Hepatocyte (in vitro differentiated cells): ENCODE results near the gene SOCS3. TPM values are rescaled to one million over a fixed set of nuclear protein-coding genes. Genes with fewer than 3 reads are reported as not detected.

Experiments used
- DNase-seq: peaks from one replicate; pipeline ENCODE4 v3.0.0-alpha.2; 2016; ENCODE audit warnings: low spot score
- H2AFZ ChIP-seq: fragments of 200-600 bp; sonication (generic); 2 replicates; pipeline ENCODE4 v1.6.0; 2016; ENCODE audit warnings: antibody characterized with exemption, mild to moderate bottlenecking
- H3K27ac ChIP-seq: fragments of 200-600 bp; sonication (generic); 2 replicates; pipeline ENCODE4 v1.5.1; 2016; ENCODE audit warnings: mild to moderate bottlenecking
- H3K27me3 ChIP-seq: fragments of 200-600 bp; sonication (generic); 2 replicates; pipeline ENCODE4 v1.6.1; 2016
- H3K36me3 ChIP-seq: fragments of 200-600 bp; sonication (generic); replicated peaks from 2 replicates; pipeline ENCODE4 v1.5.1; 2016; ENCODE audit warnings: low read depth; ENCODE audit not compliant: insufficient read depth
- H3K4me1 ChIP-seq: fragments of 200-600 bp; sonication (generic); 2 replicates; pipeline ENCODE4 v1.5.1; 2016; ENCODE audit warnings: mild to moderate bottlenecking, moderate library complexity; ENCODE audit not compliant: insufficient read depth
- H3K4me2 ChIP-seq: fragments of 200-600 bp; sonication (generic); 2 replicates; pipeline ENCODE4 v1.6.0; 2016
- H3K4me3 ChIP-seq: fragments of 200-600 bp; sonication (generic); 2 replicates; pipeline ENCODE4 v1.5.1; 2016; ENCODE audit warnings: mild to moderate bottlenecking
- H3K79me2 ChIP-seq: fragments of 200-600 bp; sonication (generic); 2 replicates; pipeline ENCODE4 v1.6.0; 2017; ENCODE audit warnings: mild to moderate bottlenecking
- H3K9me2 ChIP-seq: fragments of 200-600 bp; sonication (generic); replicated peaks from 2 replicates; pipeline ENCODE4 v1.6.0; 2017; ENCODE audit warnings: mild to moderate bottlenecking; ENCODE audit not compliant: insufficient read depth
- H3K9me3 ChIP-seq: fragments of 200-600 bp; sonication (generic); 2 replicates; pipeline ENCODE4 v1.5.1; 2016; ENCODE audit warnings: low read depth, mild to moderate bottlenecking
- H4K20me1 ChIP-seq: fragments of 200-600 bp; sonication (generic); 2 replicates; pipeline ENCODE4 v1.6.0; 2016; ENCODE audit warnings: mild to moderate bottlenecking; ENCODE audit not compliant: insufficient read depth, poor library complexity, severe bottlenecking
- CTCF ChIP-seq: fragments of 200-600 bp; sonication (generic); IDR thresholded peaks from 2 replicates; pipeline ENCODE4 v1.5.1; 2016; ENCODE audit warnings: antibody characterized with exemption, mild to moderate bottlenecking; ENCODE audit not compliant: poor library complexity
- EZH2 ChIP-seq: fragments of 200-600 bp; sonication (generic); IDR thresholded peaks from 2 replicates; pipeline ENCODE4 v1.6.1; 2016; ENCODE audit warnings: antibody characterized with exemption, mild to moderate bottlenecking, borderline replicate concordance
- EZH2phosphoT487 ChIP-seq: fragments of 200-600 bp; sonication (generic); IDR thresholded peaks from one replicate; pipeline ENCODE4 v1.6.1; 2018; ENCODE audit warnings: antibody characterized with exemption, mild to moderate bottlenecking, low read depth, moderate library complexity; ENCODE audit not compliant: unreplicated experiment, severe bottlenecking
- WGBS: methylation state at CpG from one replicate; pipeline ENCODE4 v1.1.6; 2016; ENCODE audit warnings: low lambda C conversion rate; ENCODE audit errors: missing lambda C conversion rate; 5-methylcytosine and 5-hydroxymethylcytosine counted together
- polyA plus RNA-seq: library from polyadenylated mRNA; unstranded; fragments of >200 nt; fragmentation: Nextera tagmentation; extraction: Ambion mirVana; gene quantifications from 2 replicates; pipeline ENCODE4 v1.2.1, GENCODE V29; 2016
- total RNA-seq: library from RNA; depleted of rRNA; stranded (reverse); fragments of >200 nt; gene quantifications from 2 replicates; pipeline ENCODE4 v1.2.3, GENCODE V29; 2014

The SOCS3 gene
- total and polyA plus RNA-seq, 2 experiments from 2014 or later = 172 to 181 TPM

GRCh38 chr17:78398390-78398789 lies 38.5 kb upstream of the SOCS3 start:
- no peak overlapping the region for H3K27ac ChIP-seq
- H3K9me2 ChIP-seq = no peaks in the 10 kb centered on the region
- H2AFZ ChIP-seq = no peak overlapping the region
- peaks cover 53% of the 10 kb centered on the region for H3K79me2 ChIP-seq
- DNase-seq = no peak
- no peaks in the 10 kb centered on the region for H3K36me3 ChIP-seq
- 98% methylated on average over 3 of the region's 3 CpGs for WGBS
- no peaks in the 10 kb centered on the region for H4K20me1 ChIP-seq
- no peaks in the 10 kb centered on the region for H3K4me1 ChIP-seq
- H3K4me3 ChIP-seq = no peak overlapping the region
- TF ChIP-seq CTCF (no peak), EZH2phosphoT487 (no peak), EZH2 (no peak)
- no peak overlapping the region for H3K4me2 ChIP-seq
- H3K9me3 ChIP-seq = no peaks in the 10 kb centered on the region
- no peaks in the 10 kb centered on the region for H3K27me3 ChIP-seq

GRCh38 chr17:78397681-78398101 lies 37.8 kb upstream of the SOCS3 start:
- Histone ChIP-seq H3K9me2 (no peaks in the 10 kb centered on the region), H3K27me3 (no peaks in the 10 kb centered on the region), H3K4me3 (no peak overlapping the region), H3K9me3 (no peaks in the 10 kb centered on the region), H4K20me1 (no peaks in the 10 kb centered on the region), H2AFZ (no peak overlapping the region), H3K4me1 (no peaks in the 10 kb centered on the region), H3K4me2 (no peak overlapping the region), H3K27ac (no peak overlapping the region), H3K79me2 (peaks cover 56% of the 10 kb centered on the region), H3K36me3 (no peaks in the 10 kb centered on the region)
- WGBS = 61% methylated on average over 13 of the region's 13 CpGs
- no peak for TF ChIP-seq CTCF
- TF ChIP-seq EZH2phosphoT487 = no peak
- TF ChIP-seq EZH2 = no peak
- DNase-seq = no peak

- Histone ChIP-seq H3K4me3 (no peak overlapping the region), H2AFZ (no peak overlapping the region), H3K27me3 (no peaks in the 10 kb centered on the region), H3K79me2 (peaks cover 59% of the 10 kb centered on the region), H3K9me3 (no peaks in the 10 kb centered on the region), H3K27ac (no peak overlapping the region), H3K36me3 (no peaks in the 10 kb centered on the region), H3K4me2 (no peak overlapping the region), H3K9me2 (no peaks in the 10 kb centered on the region), H4K20me1 (no peaks in the 10 kb centered on the region), H3K4me1 (peaks cover 6% of the 10 kb centered on the region)
- WGBS = 83% methylated on average over 14 of the region's 14 CpGs
- DNase-seq = no peak
- TF ChIP-seq EZH2phosphoT487 (no peak), CTCF (no peak), EZH2 (no peak)
Observed at GRCh38 chr17:78396441-78397337, 36.8 kb upstream of the SOCS3 start.
